HG03354 (cell line): ENCODE data around the gene BHLHE40.
"Not testable (repeated sequence)": the region's sequence is repeated elsewhere in the genome, so short reads cannot be mapped to it uniquely, and the experiment has no call there.

Source experiments
- ATAC-seq: cut with Tn5 transposase; IDR thresholded peaks from one replicate; pipeline ENCODE4 v1.9.1; 2021; ENCODE audit warnings: mild to moderate bottlenecking; ENCODE audit not compliant: unreplicated experiment, poor library complexity, severe bottlenecking

The BHLHE40 gene

DNA sequence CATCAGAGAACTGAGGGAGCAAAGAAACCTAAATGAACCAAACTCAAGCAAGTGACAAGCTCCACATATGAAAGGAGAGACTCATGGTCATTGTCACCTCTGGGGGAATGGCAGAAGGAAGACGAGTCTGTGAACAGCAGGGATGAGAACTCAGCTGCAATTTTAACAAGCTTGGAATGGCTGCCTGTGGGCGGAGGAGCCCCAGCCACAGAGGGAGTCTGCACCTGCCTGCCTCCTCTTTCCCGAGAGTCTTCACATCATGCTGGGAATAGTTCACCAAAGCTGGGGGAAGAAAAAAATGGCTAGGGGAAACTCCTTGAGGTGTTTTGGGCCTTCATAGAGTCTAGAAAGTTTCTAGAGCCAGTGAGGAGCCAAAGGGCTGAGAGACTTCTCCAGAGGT lies 21.3 kb upstream of the BHLHE40 start:
- ATAC-seq, result no peak

GRCh38 chr3:4959180-4959579 lies 20.1 kb upstream of the BHLHE40 start:
- no peak for ATAC-seq

GRCh38 chr3:4961865-4962264 lies 17.4 kb upstream of the BHLHE40 start:
- ATAC-seq, result not testable (repeated sequence)

DNA sequence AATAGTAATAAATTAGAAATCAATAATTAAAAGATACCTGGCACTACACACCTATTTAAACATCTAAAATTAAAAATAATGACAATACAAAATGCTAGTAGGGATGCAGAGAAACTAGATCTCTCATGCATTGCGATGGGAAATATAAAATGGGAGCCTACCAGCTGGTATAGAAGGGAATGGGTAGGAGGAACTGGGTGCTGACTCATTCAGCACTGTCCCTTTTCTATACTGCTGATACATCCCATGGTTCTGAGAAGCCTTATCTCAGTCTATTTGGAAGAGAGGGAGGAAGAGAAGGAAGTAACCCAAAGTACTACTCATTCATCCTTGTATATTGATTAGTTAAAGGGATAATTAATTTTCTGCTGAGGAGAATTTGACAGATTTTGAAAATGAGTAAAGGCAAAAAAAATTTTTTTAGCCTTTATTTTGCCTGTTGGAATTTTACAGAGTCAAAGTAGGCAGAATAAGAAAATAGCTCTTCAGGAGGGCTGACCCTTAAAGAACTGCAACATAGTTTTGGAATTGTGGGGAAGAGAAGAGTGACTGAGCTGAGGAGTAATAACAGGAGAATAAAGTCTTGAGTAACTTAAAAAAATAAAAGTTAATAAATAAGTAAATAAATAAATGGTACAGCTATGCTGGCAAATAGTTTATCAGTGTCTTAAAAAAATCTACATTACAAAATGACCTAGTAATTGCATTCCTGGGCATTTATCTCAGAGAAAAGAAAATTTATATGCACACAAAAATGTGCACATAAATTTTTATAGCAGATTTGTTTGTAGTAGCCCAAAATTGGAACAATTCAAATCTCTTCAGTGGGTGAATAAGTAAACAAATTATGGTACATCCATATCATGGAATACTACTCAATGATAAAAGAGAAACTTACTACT lies 15.3 kb upstream of the BHLHE40 start:
- ATAC-seq, result no peak

- not testable (repeated sequence) for ATAC-seq
These were observed 13.2 kb upstream of the BHLHE40 start for GRCh38 chr3:4966006-4966405.

- not testable (repeated sequence) for ATAC-seq
These were observed 11.6 kb upstream of the BHLHE40 start for GRCh38 chr3:4967683-4968082.

DNA sequence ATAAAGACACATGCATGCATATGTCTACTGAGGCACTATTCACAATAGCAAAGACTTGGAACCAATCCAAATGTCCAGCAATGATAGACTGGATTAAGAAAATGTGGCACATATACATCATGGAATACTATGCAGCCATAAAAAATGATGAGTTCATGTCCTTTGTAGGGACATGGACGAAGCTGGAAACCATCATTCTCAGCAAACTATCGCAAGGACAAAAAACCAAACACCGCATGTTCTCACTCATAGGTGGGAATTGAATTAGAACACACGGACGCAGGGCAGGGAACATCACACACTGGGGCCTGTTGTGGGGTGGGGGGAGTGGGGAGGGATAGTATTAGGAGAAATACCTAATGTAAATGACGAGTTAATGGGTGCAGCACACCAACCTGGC lies 7.8 kb upstream of the BHLHE40 start:
- ATAC-seq, result not testable (repeated sequence)

DNA sequence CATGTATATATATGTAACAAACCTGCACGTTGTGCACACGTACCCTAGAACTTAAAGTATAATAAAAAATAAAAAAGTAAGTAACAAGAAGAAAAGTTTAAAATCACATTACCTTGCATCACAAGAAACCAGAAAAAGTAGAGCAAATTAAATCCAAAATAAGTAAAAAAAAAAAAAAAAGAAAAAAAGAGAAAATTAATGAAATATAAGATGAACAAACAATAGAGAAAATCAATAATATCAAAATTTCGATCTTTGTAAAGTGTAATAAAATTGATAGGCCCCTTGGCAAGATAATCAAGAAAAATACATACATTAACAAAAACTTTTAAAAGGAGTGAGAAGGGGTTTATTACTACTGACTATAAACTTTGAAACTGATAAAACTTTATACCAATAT lies 7.4 kb upstream of the BHLHE40 start:
- ATAC-seq, result no peak

DNA sequence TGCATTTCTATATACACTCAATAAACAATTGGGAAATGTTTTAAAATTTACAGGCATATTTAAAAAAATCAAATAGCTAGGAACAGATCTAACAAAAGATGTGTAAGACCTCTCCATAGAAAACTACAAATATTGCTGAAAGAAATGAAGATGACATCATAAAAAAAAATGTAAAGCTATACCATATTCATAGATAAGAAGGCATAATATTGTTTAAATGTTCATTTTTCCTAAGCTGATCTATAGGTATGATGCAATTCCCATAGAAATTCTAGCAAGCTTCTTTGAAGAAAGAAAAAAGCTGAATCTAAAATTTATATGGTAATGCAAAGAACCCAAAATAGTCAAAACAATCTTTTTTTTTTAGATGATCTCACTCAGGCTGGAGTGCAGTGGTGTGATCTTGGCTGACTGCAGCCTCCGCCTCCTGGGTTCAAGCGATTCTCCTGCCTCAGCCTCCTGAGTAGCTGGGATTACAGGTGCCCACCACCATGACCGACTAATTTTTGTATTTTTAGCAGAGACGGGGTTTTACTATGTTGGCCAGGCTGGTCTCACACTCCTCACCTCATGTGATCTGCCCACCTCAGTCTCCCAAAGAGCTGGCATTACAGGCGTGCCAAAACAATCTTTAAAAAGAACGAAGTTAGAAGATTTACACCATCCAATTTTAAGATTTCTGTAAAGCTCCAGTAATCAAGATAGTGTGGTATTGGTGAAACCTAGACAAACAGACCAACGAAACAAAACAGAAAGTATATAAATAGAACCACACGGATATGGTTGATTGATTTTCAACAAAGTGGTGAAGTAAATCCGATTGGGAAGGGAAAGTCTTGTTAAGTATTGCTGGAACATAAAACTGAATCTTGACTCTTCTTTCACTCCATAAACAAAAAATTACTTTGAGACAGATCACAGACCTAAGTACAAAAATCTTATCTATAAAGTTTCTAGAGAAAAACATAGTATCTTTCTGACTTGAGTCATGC lies 6.3 kb upstream of the BHLHE40 start:
- peak; percentile 41 for ATAC-seq

- no peak for ATAC-seq
These were observed 5.1 kb upstream of the BHLHE40 start for GRCh38 chr3:4974154-4974553.

GRCh38 chr3:4976109-4976508 lies 3.1 kb upstream of the BHLHE40 start:
- no peak for ATAC-seq

DNA sequence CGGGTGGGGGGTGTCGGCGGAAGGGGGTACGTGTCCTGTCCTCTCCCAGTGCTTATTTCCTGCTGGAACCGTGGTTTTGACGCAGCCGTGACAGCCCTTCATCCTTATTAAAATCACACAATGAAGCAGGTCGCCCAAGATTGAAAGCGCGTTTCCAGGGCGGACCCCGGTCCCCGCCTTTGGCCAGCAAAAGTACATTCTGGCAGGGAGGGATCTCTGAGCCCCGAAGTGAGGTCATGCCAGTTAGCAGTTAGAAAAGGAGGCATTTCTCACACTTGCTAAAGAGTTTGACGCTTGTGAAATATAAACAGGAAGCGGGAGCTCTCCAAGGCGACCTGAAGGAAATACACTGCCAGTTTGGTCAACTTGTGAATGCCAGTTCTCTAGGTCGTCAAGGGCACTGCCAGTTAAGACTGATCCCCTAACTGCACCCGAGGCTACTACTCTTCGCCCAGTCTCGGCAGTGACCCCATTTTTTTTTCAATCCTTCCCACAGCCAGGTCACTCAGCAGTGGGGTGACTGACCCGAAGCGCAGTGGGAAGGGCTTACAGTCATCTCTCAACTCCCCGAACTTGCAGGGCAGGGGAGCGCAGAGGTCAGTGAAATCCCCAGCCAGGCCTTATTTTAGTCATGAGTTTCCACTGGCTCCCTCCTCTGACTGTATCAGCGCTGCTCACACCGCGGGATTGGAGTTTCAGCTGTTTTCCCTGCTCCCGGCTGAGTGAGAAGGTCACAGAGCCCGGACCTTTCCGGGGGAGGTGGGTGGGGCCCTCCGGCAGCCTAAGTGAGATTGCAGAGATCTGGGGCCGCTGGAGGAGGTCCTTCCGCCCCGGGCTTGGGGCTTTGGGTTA lies 2.0 kb upstream of the BHLHE40 start:
- ATAC-seq, result peak; percentile 48

GRCh38 chr3:4977853-4978203 lies 1.4 kb upstream of the BHLHE40 start:
- ATAC-seq, result peak; percentile 0

- ATAC-seq, result peak; percentile 48
These were observed 852 bp upstream of the BHLHE40 start for GRCh38 chr3:4978204-4978965.

GRCh38 chr3:4978966-4979427 lies 240 bp upstream of the BHLHE40 start:
- ATAC-seq, result peak; percentile 50

GRCh38 chr3:4980229-4981203 lies 1.3 kb downstream of the BHLHE40 start:
- ATAC-seq, result peak; percentile 15

- no peak for ATAC-seq
These were observed 2.0 kb downstream of the BHLHE40 start for GRCh38 chr3:4981294-4981664.
